ENCODE results near the gene HPCAL4.

The HPCAL4 gene

GRCh38 chr1:39676948-39677548 is 14.2 kb downstream of the HPCAL4 start:
- DNase-seq (ENCODE audit: low read depth), result no peak

GRCh38 chr1:39675220-39675619 is 16.0 kb downstream of the HPCAL4 start:
- DNase-seq (ENCODE audit: low read depth), result no peak

- no peak for DNase-seq (ENCODE audit: low read depth)
Measured at GRCh38 chr1:39673215-39673614, 18.0 kb downstream of the HPCAL4 start.

GRCh38 chr1:39672551-39672947 is 18.7 kb downstream of the HPCAL4 start:
- no peak for DNase-seq (ENCODE audit: low read depth)

GRCh38 chr1:39671793-39672550 is 19.3 kb downstream of the HPCAL4 start, which contains the start of gene NT5C1A:
Gene NT5C1A (minus strand): TSS chr1:39672107. CDS start chr1:39672038, 69 bp downstream.
- DNase-seq (ENCODE audit: low read depth), result no peak

- DNase-seq (ENCODE audit: low read depth), result no peak
Measured at GRCh38 chr1:39671433-39671792, 19.8 kb downstream of the HPCAL4 start.

- DNase-seq (ENCODE audit: low read depth), result no peak
Measured at GRCh38 chr1:39670689-39671088, 20.5 kb downstream of the HPCAL4 start.

- no peak for DNase-seq (ENCODE audit: low read depth)
Measured at GRCh38 chr1:39668894-39669293, 22.3 kb downstream of the HPCAL4 start.

- DNase-seq (ENCODE audit: low read depth), result no peak
Measured at GRCh38 chr1:39668111-39668510, 23.1 kb downstream of the HPCAL4 start.

GRCh38 chr1:39666772-39667171 is 24.5 kb downstream of the HPCAL4 start:
- DNase-seq (ENCODE audit: low read depth), result no peak

GRCh38 chr1:39663559-39663958 is 27.7 kb downstream of the HPCAL4 start:
- DNase-seq (ENCODE audit: low read depth), result no peak

- DNase-seq (ENCODE audit: low read depth), result no peak
Measured at GRCh38 chr1:39662861-39663260, 28.4 kb downstream of the HPCAL4 start.

GRCh38 chr1:39659538-39659937 is 31.7 kb downstream of the HPCAL4 start:
- DNase-seq (ENCODE audit: low read depth), result no peak

GRCh38 chr1:39659110-39659509 is 32.1 kb downstream of the HPCAL4 start:
- DNase-seq (ENCODE audit: low read depth), result no peak

GRCh38 chr1:39657923-39658485 is 33.2 kb downstream of the HPCAL4 start:
- DNase-seq (ENCODE audit: low read depth), result no peak

- DNase-seq (ENCODE audit: low read depth), result no peak
Measured at GRCh38 chr1:39657402-39657801, 33.8 kb downstream of the HPCAL4 start.

GRCh38 chr1:39656391-39656790 is 34.8 kb downstream of the HPCAL4 start:
- DNase-seq (ENCODE audit: low read depth), result no peak

- DNase-seq (ENCODE audit: low read depth), result no peak
Measured at GRCh38 chr1:39655578-39656268, 35.5 kb downstream of the HPCAL4 start.

- DNase-seq (ENCODE audit: low read depth), result no peak
Measured at GRCh38 chr1:39654291-39654690, 36.9 kb downstream of the HPCAL4 start.

- DNase-seq (ENCODE audit: low read depth), result no peak
Measured at GRCh38 chr1:39653546-39654031, 37.6 kb downstream of the HPCAL4 start.

GRCh38 chr1:39652554-39652953 is 38.7 kb downstream of the HPCAL4 start:
- DNase-seq (ENCODE audit: low read depth), result no peak

GRCh38 chr1:39652105-39652504 is 39.1 kb downstream of the HPCAL4 start:
- no peak for DNase-seq (ENCODE audit: low read depth)

- DNase-seq (ENCODE audit: low read depth), result no peak
Measured at GRCh38 chr1:39650431-39650830, 40.8 kb downstream of the HPCAL4 start.

All from HS-5 (cell line).